Caco-2 (cell line): Measurements from ENCODE around the gene TMEM242. TPM values are rescaled to one million over a fixed set of nuclear protein-coding genes. Genes with fewer than 3 reads are reported as not detected.

Experiments used
- BruUV-seq: library from RNA; stranded (reverse); fragments of 400-500 nt; replicated peaks from 2 replicates; lab custom pipeline; 2021; lab: Mats Ljungman, UMichigan
- CTCF ChIA-PET: fragments of 300-600 bp; sonication (Branson Sonifier 250); formaldehyde crosslinking; loops from one replicate; lab custom pipeline; 2022; ENCODE audit warnings: antibody characterized with exemption; lab: Charles Lee
- POLR2A ChIA-PET: fragments of 300-600 bp; sonication (Branson Sonifier 250); formaldehyde crosslinking; loops from one replicate; lab custom pipeline; 2022; ENCODE audit warnings: antibody characterized with exemption; lab: Charles Lee
- DNase-seq, 2 experiments: peaks; one replicate each; pipeline versions ENCODE4 v3.0.0 to v3.0.0-alpha.2; 2020 to 2022
- H3K27me3 ChIP-seq: replicated peaks from 2 replicates; pipeline ENCODE4 v1.6.0; 2011; ENCODE audit warnings: low read length; ENCODE audit not compliant: control insufficient read depth, insufficient read depth
- H3K36me3 ChIP-seq: 2 replicates; pipeline ENCODE4 v1.5.1; 2011; ENCODE audit warnings: low read length; ENCODE audit not compliant: control insufficient read depth, insufficient read depth
- H3K4me1 ChIP-seq: fragments of 250-450 bp; sonication (Bioruptor Pico); 2 replicates; pipeline ENCODE4 v1.5.1; 2020; ENCODE audit warnings: mild to moderate bottlenecking
- H3K4me3 ChIP-seq: 2 replicates; pipeline ENCODE4 v1.5.1; 2011; ENCODE audit warnings: low read depth, mild to moderate bottlenecking, control low read depth, low read length
- H3K9me3 ChIP-seq: fragments of 250-450 bp; sonication (Bioruptor Pico); 2 replicates; pipeline ENCODE4 v1.5.1; 2020; ENCODE audit warnings: mild to moderate bottlenecking, moderate library complexity
- H3K27ac Mint-ChIP-seq: one replicate; pipeline ENCODE4 v1.8.0; 2022; ENCODE audit warnings: mixed read lengths; ENCODE audit not compliant: unreplicated experiment
- H3K27me3 Mint-ChIP-seq: one replicate; pipeline ENCODE4 v1.8.0; 2022; ENCODE audit warnings: mixed read lengths; ENCODE audit not compliant: insufficient read depth, unreplicated experiment
- H3K36me3 Mint-ChIP-seq: one replicate; pipeline ENCODE4 v1.8.0; 2022; ENCODE audit warnings: mild to moderate bottlenecking, mixed read lengths; ENCODE audit not compliant: insufficient read depth, unreplicated experiment
- H3K4me1 Mint-ChIP-seq: one replicate; pipeline ENCODE4 v1.8.0; 2022; ENCODE audit warnings: low read depth, mixed read lengths; ENCODE audit not compliant: unreplicated experiment
- H3K4me3 Mint-ChIP-seq: one replicate; pipeline ENCODE4 v1.8.0; 2022; ENCODE audit warnings: mild to moderate bottlenecking, moderate library complexity, mixed read lengths; ENCODE audit not compliant: unreplicated experiment
- H3K9me3 Mint-ChIP-seq: one replicate; pipeline ENCODE4 v1.8.0; 2022; ENCODE audit warnings: mixed read lengths; ENCODE audit not compliant: unreplicated experiment
- CTCF ChIP-seq, 2 experiments: fragments of 200-600 bp in 1 of 2; IDR thresholded peaks; 1 replicate in 1 of 2; 2 replicates in 1 of 2; pipeline versions ENCODE4 v1.5.1 to v1.8.0; 2011 to 2022; ENCODE audit warnings: antibody characterized with exemption in 1 of 2, control low read depth in 1 of 2, inconsistent platforms in 1 of 2, low read depth in 1 of 2, low read length in 1 of 2, mild to moderate bottlenecking in 1 of 2, moderate library complexity in 1 of 2; ENCODE audit not compliant: insufficient read depth in 1 of 2, severe bottlenecking in 1 of 2, unreplicated experiment in 1 of 2
- intact Hi-C: fragments of 100-400 bp; cut with micrococcal nuclease; formaldehyde crosslinking; loops from one replicate; pipeline ENCODE4 v1.10.0; 2022; ENCODE audit not compliant: unreplicated experiment
- total RNA-seq: library from RNA; stranded (reverse); gene quantifications from 2 replicates; pipeline ENCODE4 v1.2.3, GENCODE V29; 2022

TMEM242 gene
- total RNA-seq, 1 experiment from 2014 or later, result 12.1 TPM

GRCh38 chr6:157287247-157287850 is 36.0 kb downstream of the TMEM242 start:
- BruUV-seq, result no TSS peak
- no peak overlapping the region for H3K27ac Mint-ChIP-seq
- ChIA-PET POLR2A (no interaction called here), CTCF (no interaction called here)
- H3K27me3 ChIP-seq, result no peaks in the 10 kb centered on the region
- H3K36me3 ChIP-seq, result no peaks in the 10 kb centered on the region; the same call in 1 of the 2 replicates
- intact Hi-C loops, result no loop called here
- no peaks in the 10 kb centered on the region for H3K4me1 ChIP-seq
- H3K4me1 Mint-ChIP-seq, result no peaks in the 10 kb centered on the region
- no peak for DNase-seq
- no peak for TF ChIP-seq CTCF (IDR thresholded peaks at IDR 0.05; ENCODE audit: insufficient read depth in 1 of 2, low read depth in 1 of 2, low read length in 1 of 2, severe bottlenecking in 1 of 2, unreplicated experiment in 1 of 2)
- H3K27me3 Mint-ChIP-seq, result no peaks in the 10 kb centered on the region
- H3K9me3 Mint-ChIP-seq, result no peaks in the 10 kb centered on the region
- no peaks in the 10 kb centered on the region for H3K9me3 ChIP-seq
- no peak overlapping the region for H3K4me3 ChIP-seq
- no peak overlapping the region for H3K4me3 Mint-ChIP-seq
- peaks cover 16% of the 10 kb centered on the region for H3K36me3 Mint-ChIP-seq

GRCh38 chr6:157285422-157285779 is 37.9 kb downstream of the TMEM242 start:
- no peak overlapping the region for H3K4me3 Mint-ChIP-seq
- Histone ChIP-seq H3K4me1 (no peaks in the 10 kb centered on the region), H3K27me3 (no peaks in the 10 kb centered on the region), H3K4me3 (no peak overlapping the region), H3K9me3 (no peaks in the 10 kb centered on the region), H3K36me3 (no peaks in the 10 kb centered on the region; the same call in 1 of the 2 replicates)
- no peak for DNase-seq
- H3K4me1 Mint-ChIP-seq, result no peaks in the 10 kb centered on the region
- no peaks in the 10 kb centered on the region for H3K9me3 Mint-ChIP-seq
- intact Hi-C loops, result no loop called here
- BruUV-seq, result no TSS peak
- ChIA-PET POLR2A (no interaction called here), CTCF (no interaction called here)
- peaks cover 16% of the 10 kb centered on the region for H3K36me3 Mint-ChIP-seq
- no peak overlapping the region for H3K27ac Mint-ChIP-seq
- no peaks in the 10 kb centered on the region for H3K27me3 Mint-ChIP-seq
- no peak for TF ChIP-seq CTCF (IDR thresholded peaks at IDR 0.05; ENCODE audit: insufficient read depth in 1 of 2, low read depth in 1 of 2, low read length in 1 of 2, severe bottlenecking in 1 of 2, unreplicated experiment in 1 of 2)

- Histone ChIP-seq H3K4me3 (no peak overlapping the region), H3K36me3 (no peaks in the 10 kb centered on the region; the same call in 1 of the 2 replicates), H3K27me3 (no peaks in the 10 kb centered on the region), H3K9me3 (no peaks in the 10 kb centered on the region), H3K4me1 (no peaks in the 10 kb centered on the region)
- intact Hi-C loops, result no loop called here
- H3K36me3 Mint-ChIP-seq, result peaks cover 11% of the 10 kb centered on the region
- no TSS peak for BruUV-seq
- no peaks in the 10 kb centered on the region for H3K9me3 Mint-ChIP-seq
- no peaks in the 10 kb centered on the region for H3K27me3 Mint-ChIP-seq
- DNase-seq, result no peak
- H3K4me1 Mint-ChIP-seq, result no peaks in the 10 kb centered on the region
- no peak for TF ChIP-seq CTCF (IDR thresholded peaks at IDR 0.05; ENCODE audit: insufficient read depth in 1 of 2, low read depth in 1 of 2, low read length in 1 of 2, severe bottlenecking in 1 of 2, unreplicated experiment in 1 of 2)
- H3K27ac Mint-ChIP-seq, result no peak overlapping the region
- POLR2A ChIA-PET, result no interaction called here
- H3K4me3 Mint-ChIP-seq, result no peak overlapping the region
- CTCF ChIA-PET, result no interaction called here
Observed at GRCh38 chr6:157284738-157285421, 38.4 kb downstream of the TMEM242 start.
